HCT116 (cell line): ENCODE data around the gene WDR74. TPM values are rescaled to one million over a fixed set of nuclear protein-coding genes. Genes with fewer than 3 reads are reported as not detected.

Experiments
- ATAC-seq: fragments of 200-7000 bp; cut with Tn5 transposase; 2 replicates; pipeline ENCODE4 v1.9.1; 2020; ENCODE audit warnings: mild to moderate bottlenecking, moderate library complexity
- BruUV-seq: library from RNA; stranded (reverse); fragments of 400-500 nt; replicated peaks from 2 replicates; lab custom pipeline; 2021; lab: Mats Ljungman, UMichigan
- CTCF ChIA-PET: fragments of 300-600 bp; sonication (Branson Sonifier 250); formaldehyde crosslinking; loops from one replicate; lab custom pipeline; 2021; ENCODE audit warnings: antibody characterized with exemption; lab: Charles Lee
- POLR2A ChIA-PET: fragments of 300-600, 350-600 bp; sonication (Branson Sonifier 250); formaldehyde crosslinking; loops from one replicate; lab custom pipeline; 2021; ENCODE audit warnings: antibody characterized with exemption; lab: Charles Lee
- RAD21 ChIA-PET, 2 experiments: fragments of 300-600 bp; sonication (Branson Sonifier 250); formaldehyde crosslinking; loops; one replicate each; lab custom pipeline; 2023; ENCODE audit warnings: low total read pairs in 2 of 2; ENCODE audit not compliant: uncharacterized antibody in 2 of 2, unreplicated experiment in 2 of 2, low non-redundant PET in 1 of 2; lab: Charles Lee
- DNase-seq: peaks from one replicate; pipeline ENCODE4 v3.0.0-alpha.2; 2010; ENCODE audit warnings: low read depth, low spot score
- H2AFZ ChIP-seq: fragments of 200-600 bp; shearing (Covaris generic), sonication (generic); 2 replicates; pipeline ENCODE4 v1.6.1; 2017; ENCODE audit warnings: low read depth, mixed run types, mixed read lengths, antibody characterized with exemption, low read length; ENCODE audit not compliant: poor library complexity, severe bottlenecking
- H3K27ac ChIP-seq: 2 replicates; pipeline ENCODE4 v1.5.1; 2012; ENCODE audit warnings: low read depth, low read length
- H3K27me3 ChIP-seq: fragments of 200-600 bp; sonication (generic); 2 replicates; pipeline ENCODE4 v1.6.1; 2016; ENCODE audit warnings: mixed run types, low read length, mixed read lengths; ENCODE audit not compliant: insufficient read depth
- H3K36me3 ChIP-seq, 2 experiments: fragments of 200-500 bp in 1 of 2; fragments of 200-600 bp in 1 of 2; sonication (Bioruptor generic) in 1 of 2; sonication (generic) in 1 of 2; 2 replicates each; pipeline versions ENCODE4 v1.5.1 to v1.6.1; 2014 to 2016; ENCODE audit warnings: low read length in 2 of 2, inconsistent platforms in 1 of 2, mixed read lengths in 1 of 2, mixed run types in 1 of 2; ENCODE audit not compliant: insufficient read depth in 2 of 2, control insufficient read depth in 1 of 2
- H3K4me1 ChIP-seq, 2 experiments: fragments of 200-600 bp in 1 of 2; sonication (generic) in 1 of 2; 2 replicates each; pipeline versions ENCODE4 v1.5.1 to v1.6.1; 2012 to 2017; ENCODE audit warnings: low read length in 2 of 2, inconsistent platforms in 1 of 2, mild to moderate bottlenecking in 1 of 2, mixed read lengths in 1 of 2, mixed run types in 1 of 2, moderate library complexity in 1 of 2; ENCODE audit not compliant: insufficient read depth in 2 of 2, control insufficient read depth in 1 of 2
- H3K4me2 ChIP-seq: fragments of 200-600 bp; sonication (generic); 2 replicates; pipeline ENCODE4 v1.6.1; 2017; ENCODE audit warnings: mixed run types, low read length, mixed read lengths
- H3K4me3 ChIP-seq, 2 experiments: fragments of 200-600 bp in 1 of 2; sonication (generic) in 1 of 2; replicated peaks in 1 of 2; 2 replicates each; pipeline ENCODE4 v1.5.1; 2011 to 2016; ENCODE audit warnings: low read length in 2 of 2, control low read depth in 1 of 2, low read depth in 1 of 2, mild to moderate bottlenecking in 1 of 2, mixed read lengths in 1 of 2, mixed run types in 1 of 2
- H3K79me2 ChIP-seq: fragments of 200-600 bp; sonication (generic); 2 replicates; pipeline ENCODE4 v1.6.1; 2017; ENCODE audit warnings: mild to moderate bottlenecking, mixed run types, low read length, moderate library complexity, mixed read lengths; ENCODE audit not compliant: insufficient read depth
- H3K9ac ChIP-seq: fragments of 200-600 bp; sonication (generic); 2 replicates; pipeline ENCODE4 v1.6.1; 2016; ENCODE audit warnings: low read length, mixed read lengths
- H3K9me2 ChIP-seq: fragments of 200-600 bp; sonication (generic), shearing (Covaris generic); 2 replicates; pipeline ENCODE4 v1.6.1; 2017; ENCODE audit warnings: mixed run types, mild to moderate bottlenecking, moderate library complexity; ENCODE audit not compliant: insufficient read depth
- H3K9me3 ChIP-seq, 2 experiments: fragments of 200-500 bp in 1 of 2; fragments of 200-600 bp in 1 of 2; sonication (Bioruptor generic) in 1 of 2; sonication (generic) in 1 of 2; 2 replicates each; pipeline ENCODE4 v1.6.1; 2014 to 2017; ENCODE audit warnings: low read length in 2 of 2, mixed read lengths in 2 of 2, inconsistent platforms in 1 of 2, low read depth in 1 of 2, mild to moderate bottlenecking in 1 of 2, mixed run types in 1 of 2, moderate library complexity in 1 of 2; ENCODE audit not compliant: control insufficient read depth in 1 of 2, insufficient read depth in 1 of 2
- H4K20me1 ChIP-seq: fragments of 200-600 bp; sonication (generic), shearing (Covaris generic); 2 replicates; pipeline ENCODE4 v1.6.1; 2017; ENCODE audit warnings: mixed run types, mild to moderate bottlenecking, moderate library complexity; ENCODE audit not compliant: insufficient read depth
- CBX3 ChIP-seq: IDR thresholded peaks from 2 replicates; pipeline ENCODE4 v1.6.1; 2012; ENCODE audit warnings: low read depth
- CEBPB ChIP-seq: IDR thresholded peaks from 2 replicates; pipeline ENCODE4 v1.6.1; 2012; ENCODE audit warnings: low read depth
- EGR1 ChIP-seq: IDR thresholded peaks from 2 replicates; pipeline ENCODE4 v1.6.1; 2012; ENCODE audit warnings: low read depth
- JUND ChIP-seq: IDR thresholded peaks from 2 replicates; pipeline ENCODE4 v1.6.1; 2012
- POLR2A ChIP-seq: IDR thresholded peaks from 2 replicates; pipeline ENCODE4 v1.7.0; 2011; ENCODE audit warnings: borderline replicate concordance; ENCODE audit not compliant: insufficient read depth, insufficient read length; ENCODE audit errors: extremely low read depth
- POLR2AphosphoS5 ChIP-seq: IDR thresholded peaks from 2 replicates; pipeline ENCODE4 v1.6.1; 2011; ENCODE audit warnings: mild to moderate bottlenecking, low read depth, low read length, moderate library complexity
- SIN3A ChIP-seq: IDR thresholded peaks from 2 replicates; pipeline ENCODE4 v1.6.1; 2012; ENCODE audit warnings: low read depth
- SP1 ChIP-seq: IDR thresholded peaks from 2 replicates; pipeline ENCODE4 v1.6.1; 2012; ENCODE audit warnings: low read depth
- TCF7L2 ChIP-seq: IDR thresholded peaks from 2 replicates; pipeline ENCODE4 v1.7.0; 2011; ENCODE audit warnings: borderline replicate concordance, inconsistent platforms; ENCODE audit not compliant: insufficient read depth, insufficient read length; ENCODE audit errors: extremely low read depth
- YY1 ChIP-seq: IDR thresholded peaks from 2 replicates; pipeline ENCODE4 v1.6.1; 2011; ENCODE audit warnings: low read length, low read depth, moderate library complexity, mild to moderate bottlenecking; ENCODE audit not compliant: insufficient replicate concordance; ENCODE audit errors: extremely low read depth
- ZNF274 ChIP-seq: fragments of 200-500 bp; sonication (Bioruptor generic); IDR thresholded peaks from 2 replicates; pipeline ENCODE4 v1.6.1; 2014; ENCODE audit warnings: mild to moderate bottlenecking, low read depth, low read length, inconsistent platforms
- intact Hi-C: fragments of 100-400 bp; cut with micrococcal nuclease; formaldehyde crosslinking; loops from 2 replicates; pipeline ENCODE4 v1.10.0; 2022
- total RNA-seq: library from RNA; stranded (reverse); gene quantifications from one replicate; pipeline ENCODE4 v1.2.1, GENCODE V29; 2021; ENCODE audit not compliant: unreplicated experiment
- TF ChIP-seq, protein P1 (sequence below): IDR thresholded peaks from 2 replicates; pipeline ENCODE4 v1.6.1; 2011; ENCODE audit warnings: mild to moderate bottlenecking, low read length, moderate library complexity; ENCODE audit not compliant: insufficient replicate concordance; ENCODE audit errors: extremely low read depth
- TF ChIP-seq, protein P2 (sequence below): IDR thresholded peaks from 2 replicates; pipeline ENCODE4 v1.6.1; 2012

Gene WDR74
- total RNA-seq, 1 experiment from 2014 or later: 111 TPM

DNA sequence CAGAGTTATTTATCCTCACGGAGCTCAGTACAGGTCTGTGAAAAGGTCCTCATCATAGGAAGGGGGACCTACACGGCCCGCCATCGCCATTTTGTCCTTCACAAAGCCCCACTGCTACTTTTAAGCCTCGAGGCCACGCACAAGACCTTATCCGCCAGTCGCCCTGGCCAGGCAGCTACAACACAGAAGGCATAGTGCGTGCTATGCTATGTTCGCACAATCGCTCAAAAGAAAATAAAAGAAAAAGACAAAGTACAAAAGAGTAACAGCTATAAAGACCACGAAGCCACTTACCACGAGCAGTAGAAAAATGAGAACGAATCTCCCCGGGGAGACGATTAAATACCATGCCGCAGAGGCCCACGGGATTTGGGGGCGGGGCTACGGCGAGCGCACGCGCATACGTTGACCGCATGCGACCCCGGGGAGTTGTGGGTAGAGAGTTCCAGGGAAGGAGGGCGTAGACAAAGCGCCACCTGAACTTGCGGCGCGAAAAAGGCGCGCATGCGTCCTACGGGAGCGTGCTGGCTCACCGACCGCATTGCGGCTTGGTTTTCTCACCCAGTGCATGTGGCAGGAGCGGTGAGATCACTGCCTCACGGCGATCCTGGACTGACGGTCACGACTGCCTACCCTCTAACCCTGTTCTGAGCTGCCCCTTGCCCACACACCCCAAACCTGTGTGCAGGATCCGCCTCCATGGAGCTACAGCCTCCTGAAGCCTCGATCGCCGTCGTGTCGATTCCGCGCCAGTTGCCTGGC, 16.4 kb upstream of the WDR74 start:
- H3K9me3 ChIP-seq: no peaks in the 10 kb centered on the region
- intact Hi-C loops: no loop called here
- no peak overlapping the region for H2AFZ ChIP-seq
- no peaks in the 10 kb centered on the region for H3K27me3 ChIP-seq
- peaks cover 84% of the 10 kb centered on the region for H3K79me2 ChIP-seq
- ChIA-PET POLR2A (interaction anchor here (0.7 to 9.9 kb wide), 22 partner anchors 9 to 282 kb away, joined by 3 to 343 read pairs (median 5); partner anchors contain the start of genes EEF1G, HNRNPUL2, SLC3A2 and STX5), CTCF (interaction anchor here (0.9 to 1.5 kb wide), 3 partner anchors 24 to 192 kb away, joined by 4 to 5 read pairs (median 4); partner anchors contain the start of genes SLC3A2 and STX5), RAD21 (no interaction called here)
- H3K4me2 ChIP-seq: peak overlapping the region; percentile 92
- TF ChIP-seq YY1 (peak; percentile 71), CBX3 (peak; percentile 79), SIN3A (peak; percentile 99), ZNF274 (no peak), POLR2A (peak; percentile 100), CEBPB (no peak), EGR1 (no peak), SP1 (peak; percentile 89), POLR2AphosphoS5 (peak; percentile 100), JUND (peak; percentile 52), TCF7L2 (peak; percentile 83)
- TF ChIP-seq, protein P1, sequence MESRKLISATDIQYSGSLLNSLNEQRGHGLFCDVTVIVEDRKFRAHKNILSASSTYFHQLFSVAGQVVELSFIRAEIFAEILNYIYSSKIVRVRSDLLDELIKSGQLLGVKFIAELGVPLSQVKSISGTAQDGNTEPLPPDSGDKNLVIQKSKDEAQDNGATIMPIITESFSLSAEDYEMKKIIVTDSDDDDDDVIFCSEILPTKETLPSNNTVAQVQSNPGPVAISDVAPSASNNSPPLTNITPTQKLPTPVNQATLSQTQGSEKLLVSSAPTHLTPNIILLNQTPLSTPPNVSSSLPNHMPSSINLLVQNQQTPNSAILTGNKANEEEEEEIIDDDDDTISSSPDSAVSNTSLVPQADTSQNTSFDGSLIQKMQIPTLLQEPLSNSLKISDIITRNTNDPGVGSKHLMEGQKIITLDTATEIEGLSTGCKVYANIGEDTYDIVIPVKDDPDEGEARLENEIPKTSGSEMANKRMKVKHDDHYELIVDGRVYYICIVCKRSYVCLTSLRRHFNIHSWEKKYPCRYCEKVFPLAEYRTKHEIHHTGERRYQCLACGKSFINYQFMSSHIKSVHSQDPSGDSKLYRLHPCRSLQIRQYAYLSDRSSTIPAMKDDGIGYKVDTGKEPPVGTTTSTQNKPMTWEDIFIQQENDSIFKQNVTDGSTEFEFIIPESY: peak; percentile 66
- TF ChIP-seq, protein P2, sequence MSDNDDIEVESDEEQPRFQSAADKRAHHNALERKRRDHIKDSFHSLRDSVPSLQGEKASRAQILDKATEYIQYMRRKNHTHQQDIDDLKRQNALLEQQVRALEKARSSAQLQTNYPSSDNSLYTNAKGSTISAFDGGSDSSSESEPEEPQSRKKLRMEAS: peak; percentile 100
- peaks cover 38 to 60% of the 10 kb centered on the region in 2 experiments for H3K4me1 ChIP-seq
- BruUV-seq: no TSS peak
- H3K4me3 ChIP-seq: peak overlapping the region; percentile 74 to 83
- peaks cover 31 to 42% of the 10 kb centered on the region in 2 experiments for H3K36me3 ChIP-seq
- DNase-seq: peak; percentile 96
- H4K20me1 ChIP-seq: peaks cover 33% of the 10 kb centered on the region
- H3K9ac ChIP-seq: peak overlapping the region; percentile 94
- ATAC-seq: peak; percentile 80
- no peaks in the 10 kb centered on the region for H3K9me2 ChIP-seq
- H3K27ac ChIP-seq: peak overlapping the region; percentile 85
